Measurements from ENCODE around the gene AP1G1. TPM values are rescaled to one million over a fixed set of nuclear protein-coding genes. Genes with fewer than 3 reads are reported as not detected.

The AP1G1 gene
- total and polyA plus RNA-seq, 2 of the 4 experiments (the other 2 are of a cell fraction) = 48.3 to 86.7 TPM

- Histone ChIP-seq H3K56ac (ENCODE audit: extremely low read depth, insufficient read depth, low read length) (no peak overlapping the region), H4K91ac (ENCODE audit: insufficient read depth, low read depth, low read length) (no peak overlapping the region), H3K27me3 (ENCODE audit: control insufficient read depth, insufficient read depth, low read length) (no peaks in the 10 kb centered on the region), H2BK20ac (ENCODE audit: low read depth, low read length) (no peak overlapping the region), H2AFZ (replicated peaks; ENCODE audit: low read length, poor library complexity) (peak overlapping the region; percentile 97), H4K20me1 (ENCODE audit: insufficient read depth, low read length) (peaks cover 11% of the 10 kb centered on the region), H3K4me3 (ENCODE audit: insufficient read depth, low read depth, low read length) (peak overlapping the region; percentile 86), H3K27ac (ENCODE audit: insufficient read depth, low read length) (peak overlapping the region; percentile 63; the same call in 1 of the 2 replicates), H2BK5ac (ENCODE audit: low read depth, low read length, poor library complexity, severe bottlenecking) (peak overlapping the region; percentile 31), H3K14ac (replicated peaks; ENCODE audit: low read depth, low read length) (no peak overlapping the region), H3K36me3 (ENCODE audit: control insufficient read depth, insufficient read depth, low read length) (no peaks in the 10 kb centered on the region), H2BK120ac (ENCODE audit: low read depth, low read length) (no peak overlapping the region), H4K8ac (ENCODE audit: low read depth in 2 of 2, low read length in 2 of 2) (no peak overlapping the region), H3K9me3 (ENCODE audit: control insufficient read depth, insufficient read depth, low read length) (no peaks in the 10 kb centered on the region), H3K9ac (ENCODE audit: low read depth, low read length) (peak overlapping the region; percentile 2; the same call in 1 of the 2 replicates), H3K9me1 (ENCODE audit: insufficient read depth, low read length) (no peaks in the 10 kb centered on the region; the same call in 1 of the 2 replicates), H2BK15ac (ENCODE audit: low read depth, low read length) (no peak overlapping the region), H3K4me2 (ENCODE audit: low read depth, low read length) (peak overlapping the region; percentile 89), H3K23ac (ENCODE audit: low read depth, low read length) (no peak overlapping the region), H3K18ac (ENCODE audit: low read depth, low read length) (no peak overlapping the region), H3K4me1 (ENCODE audit: control insufficient read depth, insufficient read depth, low read length) (peaks cover 5% of the 10 kb centered on the region), H4K5ac (ENCODE audit: low read depth, low read length) (no peak overlapping the region), H2AK5ac (ENCODE audit: low read depth, low read length) (no peak overlapping the region), H3K4ac (ENCODE audit: low read depth, low read length) (no peak overlapping the region), H3K79me1 (ENCODE audit: low read depth in 1 of 2, low read length in 2 of 2) (peaks cover 5 to 28% of the 10 kb centered on the region in 2 experiments; a peak in 3 of 4 replicates), H2AK9ac (replicated peaks; ENCODE audit: low read depth, low read length, poor library complexity) (peak overlapping the region; percentile 92)
- peak; percentile 81 for ATAC-seq (ENCODE audit: low read depth)
- in situ Hi-C loops (cut with MboI; ENCODE audit: low sequenced_read_pairs) (no loop called here), dilution Hi-C loops (cut with HindIII; ENCODE audit: low sequenced_read_pairs, unreplicated experiment) (no loop called here), intact Hi-C loops (cut with micrococcal nuclease) (no loop called here)
- ChIA-PET POLR2A (ENCODE audit: unreplicated experiment) (no interaction called here), CTCF (interaction anchor here (0.6 kb wide), 1 partner anchor 1126 kb away, joined by 5 read pairs; no protein-coding TSS in a partner anchor)
- peak; percentile 49 for DNase-seq
- BruUV-seq (replicated peaks) = no TSS peak
- no peak for TF ChIP-seq CTCF (conservative IDR thresholded peaks at IDR 0.05; ENCODE audit: low read depth, low read length)
- no peak for TF ChIP-seq CEBPB (IDR thresholded peaks at IDR 0.05; ENCODE audit: low read depth, low read length)
- peak; percentile 51; the same call in 1 of the 2 replicates for TF ChIP-seq POLR2A (IDR thresholded peaks at IDR 0.05; ENCODE audit: low read depth, low read length)
- no peak for TF ChIP-seq CHD1 (IDR thresholded peaks at IDR 0.05; ENCODE audit: low read depth, low read length)
- TF ChIP-seq MAZ (IDR thresholded peaks at IDR 0.05; ENCODE audit: borderline replicate concordance, low read depth, low read length) = peak; percentile 3; the same call in 1 of the 2 replicates
- no peak for TF ChIP-seq USF2 (IDR thresholded peaks at IDR 0.05; ENCODE audit: low read depth, low read length)
- peak; percentile 84 for TF ChIP-seq RCOR1 (IDR thresholded peaks at IDR 0.05; ENCODE audit: insufficient replicate concordance, low read length)
- TF ChIP-seq FOS (IDR thresholded peaks at IDR 0.05; ENCODE audit: low read depth, low read length) = no peak
- TF ChIP-seq MXI1 (IDR thresholded peaks at IDR 0.05; ENCODE audit: borderline replicate concordance, low read depth, low read length) = 0 out of 2 replicates have a peak, but pooled peaks have one; percentile 7
- 0% methylated on average over 36 of the region's 104 CpGs; no CpG with 5 or more reads in 1 of the 2 experiments for WGBS, 2 experiments (ENCODE audit: extremely low coverage in 2 of 2, insufficient read length in 1 of 2)
These were observed 84.9 kb downstream of the AP1G1 start for GRCh38 chr16:71723537-71724319.

Data from IMR-90 (cell line).